GM19240 (cell line): Measurements from ENCODE around the gene CCL27.

Experiments used
- DNase-seq: peaks from one replicate; pipeline ENCODE4 v3.0.0; 2011; ENCODE audit warnings: low spot score; ENCODE audit not compliant: insufficient read length

CCL27 gene

DNA sequence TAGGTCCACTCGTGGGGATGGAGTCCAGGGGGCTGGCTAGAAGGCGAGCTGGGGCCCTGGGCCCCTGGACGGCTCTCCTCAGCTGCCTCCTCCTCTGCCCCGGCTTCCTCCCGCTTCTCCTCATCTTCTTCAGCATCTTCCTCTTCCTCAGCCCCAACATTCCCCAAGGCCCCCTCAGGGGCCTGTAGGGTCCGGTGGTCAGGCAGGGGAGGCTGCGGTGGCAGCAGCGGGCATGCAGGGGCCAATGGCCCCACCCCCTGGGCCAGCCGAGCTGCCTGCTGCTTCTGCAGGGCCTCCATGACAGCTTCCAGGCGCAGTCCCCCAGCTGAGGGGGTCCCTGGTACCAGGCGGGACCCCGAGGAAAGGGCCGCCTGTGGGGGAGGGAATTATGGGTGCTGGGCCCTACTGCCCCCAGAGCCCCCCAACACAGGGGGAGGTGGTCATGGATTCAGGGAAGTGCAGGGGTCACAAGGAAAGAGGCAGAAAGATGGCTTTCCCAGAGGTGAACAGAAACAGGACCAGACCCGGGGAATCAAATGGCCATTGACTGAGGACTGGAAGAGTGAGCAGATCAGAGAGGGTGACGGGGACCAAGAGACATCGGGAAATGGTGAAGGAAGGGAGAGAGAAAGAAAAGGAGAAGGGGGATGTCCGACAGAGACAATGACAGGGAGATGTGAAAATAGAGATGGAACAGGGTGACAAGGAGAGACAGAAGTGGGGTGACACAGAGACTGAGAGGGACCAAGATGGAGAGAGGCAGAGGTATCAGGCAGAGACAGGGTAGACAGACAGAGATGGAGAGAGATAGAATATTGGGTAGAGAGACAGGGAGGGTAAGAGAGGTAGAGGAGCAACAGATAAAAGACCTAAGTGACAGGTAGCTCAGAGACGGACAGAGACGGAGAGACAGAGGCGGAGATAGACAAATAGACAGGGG, 34.5 kb downstream of the CCL27 start:
- DNase-seq = no peak

DNA sequence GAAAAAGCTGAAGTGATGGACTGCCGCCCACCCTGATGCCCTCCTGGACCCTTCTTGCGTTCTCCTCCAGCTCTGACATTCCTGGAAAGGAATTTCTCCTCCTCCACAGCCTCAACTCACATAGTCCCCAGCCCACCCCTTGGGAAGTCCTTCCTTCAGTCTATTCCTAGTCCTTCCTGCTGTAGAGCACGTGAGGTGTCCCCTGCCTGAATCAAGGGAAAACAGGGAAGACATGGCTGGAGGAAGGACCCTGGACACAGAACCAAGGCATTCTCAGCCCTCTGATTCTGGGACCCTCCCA, 37.3 kb downstream of the CCL27 start:
- no peak for DNase-seq

DNA sequence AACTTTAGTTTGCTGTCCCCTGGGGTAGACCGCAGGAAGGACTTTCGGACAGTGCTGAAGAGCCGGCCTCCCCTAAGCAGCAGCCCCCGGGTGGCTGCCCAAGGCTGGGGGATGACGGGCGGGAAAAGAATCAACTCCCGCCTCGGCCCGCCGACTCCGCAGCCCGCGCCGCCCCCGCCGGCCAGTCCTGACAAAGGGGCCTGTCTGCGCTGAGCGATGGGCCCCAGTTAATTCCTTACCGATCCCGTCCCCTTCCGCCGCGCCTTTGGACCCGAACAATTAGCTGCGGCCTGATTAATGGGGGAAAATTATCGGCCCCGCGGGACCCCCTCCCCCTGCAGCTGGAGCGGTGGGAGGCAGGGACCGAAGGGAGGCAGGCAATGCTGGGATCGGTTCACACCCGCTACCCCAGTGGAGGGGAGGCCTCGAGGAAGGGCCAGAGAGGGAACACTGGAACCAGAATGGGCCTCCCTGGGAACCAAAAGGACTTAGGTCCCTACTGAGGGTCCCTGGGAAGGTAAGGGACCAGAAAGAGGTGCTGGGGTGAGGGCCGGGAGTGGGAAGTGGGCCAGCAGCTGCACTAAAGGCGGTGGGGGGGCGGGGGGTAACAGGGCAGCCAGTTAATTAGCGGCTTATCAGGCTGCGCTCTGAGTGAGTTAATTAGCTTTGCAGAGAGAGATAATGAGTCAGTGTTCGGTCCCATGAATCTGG, 37.8 kb downstream of the CCL27 start:
- no peak for DNase-seq

DNA sequence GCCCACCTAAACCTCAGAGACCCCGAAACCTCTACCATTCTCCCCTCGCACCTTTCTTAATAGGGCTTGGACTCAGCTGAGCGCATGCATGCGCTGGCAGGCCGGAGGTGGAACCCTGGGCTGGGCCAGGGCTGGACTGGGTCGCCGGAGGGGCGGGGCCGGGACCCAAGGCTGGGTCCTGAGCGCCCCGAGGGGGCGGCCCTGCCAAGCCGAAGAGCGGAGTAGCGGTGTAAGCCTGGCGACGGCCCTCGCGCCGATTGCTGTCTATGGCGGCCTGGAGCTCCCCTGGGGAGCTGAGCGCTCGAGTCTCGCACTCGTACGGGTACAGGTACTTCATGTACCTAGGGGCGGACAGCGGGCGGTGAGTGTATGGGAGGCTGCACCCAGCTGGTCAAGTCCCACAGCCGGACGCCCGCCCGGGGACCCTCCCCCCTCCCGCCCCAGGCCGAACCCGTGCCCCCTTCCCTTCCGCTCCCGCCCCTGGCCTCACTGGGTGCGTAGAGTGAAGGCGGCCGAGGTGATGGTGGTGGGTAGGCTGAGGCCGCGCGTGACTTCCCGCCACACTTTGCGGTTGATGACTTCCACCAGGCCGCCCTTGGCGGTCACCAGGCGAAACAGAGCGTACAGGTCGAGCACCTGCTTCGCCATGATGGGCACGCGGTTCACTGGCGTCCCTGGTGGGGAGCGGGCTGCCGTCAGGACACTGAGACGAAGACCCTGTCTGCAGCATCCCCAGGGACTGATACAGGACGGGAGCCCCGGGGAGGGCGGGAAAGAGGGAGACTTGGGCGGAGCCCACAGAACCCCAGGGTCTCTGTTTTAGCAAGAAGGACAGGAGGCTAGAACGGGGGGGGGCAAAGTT, 38.9 kb downstream of the CCL27 start:
- no peak for DNase-seq

DNA sequence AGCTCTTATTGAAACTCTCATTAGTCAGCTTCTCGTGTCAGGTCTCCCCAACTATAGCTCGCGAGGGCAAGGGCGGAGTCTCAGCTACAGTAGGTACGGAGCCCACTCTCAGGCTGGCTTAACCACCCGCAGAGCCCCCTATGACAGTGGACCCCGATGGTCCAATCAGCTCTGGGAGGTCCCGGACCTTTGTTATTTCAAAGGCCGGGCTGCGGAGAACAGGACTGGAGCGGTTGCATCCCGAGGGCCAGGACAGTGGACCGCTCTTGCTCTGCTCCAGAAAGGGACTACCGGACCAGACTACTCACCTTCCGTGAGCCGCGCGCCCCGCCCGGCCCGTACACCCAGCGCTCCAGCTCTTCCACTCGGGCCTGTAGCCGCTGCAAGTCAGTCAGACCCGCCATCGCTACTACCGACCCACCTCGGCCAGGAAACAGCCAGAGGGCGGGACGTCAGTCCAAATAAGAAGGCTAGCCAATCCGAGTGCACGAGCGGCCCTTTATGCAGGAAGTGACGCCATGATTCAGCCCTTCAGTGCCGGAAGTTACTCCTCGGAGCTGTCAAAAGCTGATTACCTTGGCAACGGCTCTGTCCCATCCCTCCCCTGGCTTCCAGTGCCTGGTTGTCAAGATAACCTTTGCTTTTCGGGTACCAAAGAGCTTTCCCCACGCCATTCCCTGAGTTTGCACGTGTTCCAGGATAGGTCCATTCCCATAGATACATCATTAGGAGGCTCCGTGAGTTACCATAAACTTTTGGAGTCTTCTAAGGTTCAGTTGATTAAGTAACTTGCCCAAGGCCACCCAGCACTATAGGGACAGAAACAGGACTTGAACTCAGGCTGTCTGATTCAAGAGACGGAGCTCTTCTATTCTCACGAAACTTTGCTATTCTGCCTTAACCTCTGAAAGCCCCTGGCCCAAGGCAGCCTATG, 42.1 kb downstream of the CCL27 start, which contains the start of gene DCTN3:
TSS of gene DCTN3 (minus strand) at position 435 of the 934 bp plus-strand sequence. CDS start at position 404, 31 bp downstream.
- DNase-seq = peak; percentile 99

DNA sequence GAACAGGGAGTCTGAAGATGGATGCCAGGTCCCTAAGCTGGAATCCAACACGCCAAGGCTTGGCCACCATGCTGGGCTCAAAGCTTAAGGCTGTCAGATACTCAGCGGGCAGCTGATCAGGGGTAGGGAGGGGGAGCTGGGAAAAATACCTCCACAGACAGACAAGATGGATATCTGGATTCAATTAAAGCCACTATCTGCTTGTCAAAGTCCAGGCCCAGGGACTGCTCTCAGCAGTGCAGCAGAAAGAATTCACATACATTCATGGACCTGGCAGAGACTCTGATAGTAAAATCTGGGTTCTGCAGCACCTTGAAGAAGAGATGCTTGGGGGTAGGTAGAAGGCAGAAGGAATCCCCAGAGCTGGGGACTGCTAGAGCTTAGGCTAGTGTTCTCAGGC, 47.3 kb downstream of the CCL27 start:
- no peak for DNase-seq

DNA sequence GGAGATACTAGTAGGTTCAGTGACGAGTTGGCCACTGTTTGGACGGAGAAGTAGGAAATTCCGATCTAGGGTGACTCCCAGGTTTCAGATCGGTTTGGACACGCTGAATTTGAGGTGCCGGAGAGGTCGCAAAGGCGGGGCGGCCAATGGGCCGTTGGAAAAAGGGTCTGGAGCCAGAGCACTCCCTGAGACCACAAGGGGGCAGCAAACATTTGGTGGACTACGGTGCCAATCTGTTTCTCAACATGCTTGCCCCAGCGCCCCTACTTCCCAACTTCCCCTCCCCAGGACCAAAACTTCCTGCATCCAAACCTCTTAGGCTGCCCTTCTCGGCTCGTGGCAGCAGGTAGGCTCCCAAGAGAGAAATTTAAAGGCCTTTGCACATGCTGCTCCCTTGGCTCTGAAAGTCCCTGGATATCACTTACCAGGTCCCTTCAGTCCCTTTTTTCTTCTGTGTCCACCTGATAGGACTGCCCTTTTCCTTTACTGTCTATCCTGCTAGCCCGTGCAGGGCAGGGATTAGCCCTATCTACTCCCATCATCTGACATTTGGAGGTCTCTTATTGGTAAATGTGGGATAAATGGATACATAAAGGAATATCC, 49.6 kb downstream of the CCL27 start:
- peak; percentile 47 for DNase-seq
